GM19438 (cell line): ENCODE measurements around the gene CPA2.

Source experiments
- ATAC-seq: cut with Tn5 transposase; IDR thresholded peaks from one replicate; pipeline ENCODE4 v1.9.1; 2021; ENCODE audit warnings: low read depth; ENCODE audit not compliant: unreplicated experiment

The CPA2 gene

DNA sequence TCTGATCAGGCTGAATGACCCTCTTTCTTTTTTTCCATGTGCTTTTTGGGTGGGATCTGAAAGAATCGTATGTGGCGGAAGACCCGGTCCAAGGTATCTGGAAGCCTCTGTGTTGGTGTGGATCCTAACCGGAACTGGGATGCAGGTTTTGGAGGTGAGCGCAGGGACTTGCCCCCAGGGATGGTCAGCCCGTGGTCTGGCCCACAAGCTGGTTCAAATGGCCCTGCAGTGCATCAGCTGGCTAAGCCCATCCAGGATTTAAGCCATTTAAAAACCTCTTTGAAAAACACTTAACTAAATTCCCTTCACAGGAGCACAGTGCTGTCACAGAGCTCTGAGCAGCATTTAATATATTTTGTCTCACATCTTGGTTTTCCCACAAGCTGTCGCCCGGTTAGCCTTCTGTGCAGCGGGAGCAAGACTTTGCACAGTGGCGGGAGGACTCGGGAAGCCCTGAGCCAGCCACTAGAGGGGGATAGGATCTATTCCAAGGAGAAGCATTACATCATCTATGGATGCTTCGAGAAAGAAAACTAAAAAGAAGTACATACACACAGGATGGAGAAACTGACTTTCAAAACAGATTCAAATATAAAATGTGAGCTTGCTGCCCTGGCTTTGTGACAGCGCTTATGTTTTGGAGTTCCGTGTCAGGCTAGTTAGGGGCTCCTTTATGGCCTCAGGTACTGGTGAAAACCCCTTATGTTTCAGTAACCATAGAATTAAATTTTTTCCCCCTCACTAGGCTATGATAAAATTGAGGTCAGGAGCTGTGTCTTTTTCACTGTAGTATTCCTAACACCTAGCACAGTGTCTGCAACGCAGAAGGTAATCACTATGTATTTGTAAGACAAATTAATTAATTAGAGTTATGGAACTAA lies 11.3 kb downstream of the CPA2 start:
- no peak for ATAC-seq

DNA sequence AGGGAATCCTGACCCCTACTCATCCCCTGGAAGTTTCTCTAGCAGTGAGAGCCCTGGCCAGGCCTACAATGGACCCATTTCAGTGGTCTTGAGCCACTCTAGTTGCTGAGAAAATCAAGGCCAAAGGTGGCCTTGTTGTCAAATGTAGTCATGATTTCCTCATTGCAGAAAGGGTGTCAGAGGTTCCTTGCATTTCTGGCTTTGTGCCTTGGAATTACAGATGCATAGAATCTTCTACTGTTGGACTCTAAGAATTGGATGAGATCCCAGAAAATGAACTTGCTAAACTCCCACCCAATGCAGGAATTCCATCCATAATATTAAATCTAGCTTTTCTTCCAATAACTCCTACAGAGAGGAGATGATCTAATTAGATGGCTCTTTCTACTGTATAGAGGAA lies 12.2 kb downstream of the CPA2 start:
- ATAC-seq, result no peak

- no peak for ATAC-seq
Measured at GRCh38 chr7:130279286-130279685, 12.6 kb downstream of the CPA2 start.

- no peak for ATAC-seq
Measured at GRCh38 chr7:130279906-130280305, 13.2 kb downstream of the CPA2 start.

GRCh38 chr7:130281260-130281659 lies 14.6 kb downstream of the CPA2 start:
- ATAC-seq, result no peak

- no peak for ATAC-seq
Measured at GRCh38 chr7:130286881-130287280, 20.2 kb downstream of the CPA2 start.

GRCh38 chr7:130288168-130288567 lies 21.5 kb downstream of the CPA2 start:
- ATAC-seq, result no peak

DNA sequence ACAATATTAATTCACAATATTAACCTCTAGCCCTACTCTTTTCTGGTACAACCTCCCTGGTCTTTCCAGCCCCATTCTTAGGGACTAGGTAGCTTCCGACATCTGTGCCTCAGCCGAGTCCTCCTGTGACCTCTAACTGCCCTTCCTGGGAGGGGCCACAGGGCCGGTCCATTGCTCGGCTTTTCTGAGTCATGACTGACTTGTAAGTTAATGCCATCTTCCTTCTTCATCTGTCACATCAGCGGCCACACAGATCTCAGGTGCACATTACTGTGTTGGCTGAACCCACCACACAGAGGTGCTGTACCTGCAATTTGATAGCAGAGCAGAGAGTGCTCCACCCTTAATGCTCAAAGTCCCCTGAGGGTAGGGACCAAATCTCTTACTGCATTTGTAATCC lies 22.2 kb downstream of the CPA2 start:
- ATAC-seq, result no peak

GRCh38 chr7:130289478-130289877 lies 22.8 kb downstream of the CPA2 start:
- no peak for ATAC-seq

GRCh38 chr7:130290745-130291144 lies 24.1 kb downstream of the CPA2 start:
- ATAC-seq, result no peak

DNA sequence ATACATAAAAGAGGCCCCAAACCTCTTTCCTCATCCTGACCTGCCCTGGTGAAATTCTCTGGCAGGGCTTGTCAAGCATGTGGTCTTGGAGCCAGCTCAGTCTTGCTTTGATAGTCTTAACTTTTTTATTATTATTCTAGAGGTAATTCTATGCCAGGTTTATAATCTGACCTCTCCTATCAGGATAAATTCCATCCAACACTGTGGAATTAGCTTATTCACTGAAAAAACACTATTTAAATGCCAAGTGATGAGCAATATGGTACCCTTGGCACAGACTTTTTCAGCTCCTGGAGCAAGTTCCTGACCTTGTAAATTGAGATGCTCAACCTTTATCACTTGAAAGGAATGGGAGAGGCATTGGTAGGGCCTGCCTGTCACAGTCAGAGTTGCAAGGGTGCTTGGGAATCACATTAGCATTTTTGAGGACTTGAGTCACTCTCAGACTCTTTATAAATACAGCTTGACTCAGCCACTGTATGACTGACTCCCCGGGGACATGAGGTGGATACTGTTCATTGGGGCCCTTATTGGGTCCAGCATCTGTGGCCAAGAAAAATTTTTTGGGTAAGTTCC lies 26.1 kb downstream of the CPA2 start, which contains the start of gene CPA4:
TSS of gene CPA4 (plus strand) at position 480 of the 576 bp plus-strand sequence. CDS start at position 500, 20 bp downstream.
- ATAC-seq, result peak; percentile 23

- ATAC-seq, result peak; percentile 73
Measured at GRCh38 chr7:130293521-130293920, 26.9 kb downstream of the CPA2 start.

GRCh38 chr7:130294314-130294713 lies 27.7 kb downstream of the CPA2 start:
- ATAC-seq, result no peak

DNA sequence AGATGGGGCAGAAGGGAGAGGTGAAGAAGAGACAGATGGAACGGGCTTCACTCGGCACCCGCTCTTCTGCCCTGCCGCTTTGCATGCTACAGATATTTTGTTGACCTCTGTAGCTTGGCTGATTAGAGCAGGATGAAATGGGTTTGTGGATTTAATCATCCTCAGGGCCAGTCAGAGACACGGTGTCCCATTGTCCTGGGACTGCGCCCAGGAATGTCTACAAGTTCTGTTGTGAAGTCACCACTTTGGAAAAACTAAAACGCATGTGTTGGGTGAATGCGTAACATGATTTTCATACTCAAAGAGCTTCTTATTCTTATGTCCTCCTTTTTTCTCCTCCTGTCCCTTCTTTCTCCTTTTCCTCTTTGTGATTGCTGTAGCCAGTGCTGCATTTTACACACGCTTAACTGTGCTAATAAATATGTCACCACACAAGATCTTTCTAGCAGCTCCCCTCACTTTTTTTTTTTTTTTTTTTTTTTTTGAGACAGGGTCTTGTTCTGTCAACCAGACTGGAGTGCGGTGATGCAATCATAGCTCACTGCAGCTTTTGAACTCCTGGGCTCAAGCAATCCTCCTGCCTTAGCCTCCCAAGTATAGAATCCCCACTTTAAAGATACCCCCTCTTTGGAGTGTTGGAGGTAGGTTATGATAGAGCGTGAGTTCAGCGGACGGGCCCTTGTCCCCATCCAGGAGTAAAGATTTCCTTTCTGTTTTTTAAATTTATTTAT lies 29.7 kb downstream of the CPA2 start:
- no peak for ATAC-seq

DNA sequence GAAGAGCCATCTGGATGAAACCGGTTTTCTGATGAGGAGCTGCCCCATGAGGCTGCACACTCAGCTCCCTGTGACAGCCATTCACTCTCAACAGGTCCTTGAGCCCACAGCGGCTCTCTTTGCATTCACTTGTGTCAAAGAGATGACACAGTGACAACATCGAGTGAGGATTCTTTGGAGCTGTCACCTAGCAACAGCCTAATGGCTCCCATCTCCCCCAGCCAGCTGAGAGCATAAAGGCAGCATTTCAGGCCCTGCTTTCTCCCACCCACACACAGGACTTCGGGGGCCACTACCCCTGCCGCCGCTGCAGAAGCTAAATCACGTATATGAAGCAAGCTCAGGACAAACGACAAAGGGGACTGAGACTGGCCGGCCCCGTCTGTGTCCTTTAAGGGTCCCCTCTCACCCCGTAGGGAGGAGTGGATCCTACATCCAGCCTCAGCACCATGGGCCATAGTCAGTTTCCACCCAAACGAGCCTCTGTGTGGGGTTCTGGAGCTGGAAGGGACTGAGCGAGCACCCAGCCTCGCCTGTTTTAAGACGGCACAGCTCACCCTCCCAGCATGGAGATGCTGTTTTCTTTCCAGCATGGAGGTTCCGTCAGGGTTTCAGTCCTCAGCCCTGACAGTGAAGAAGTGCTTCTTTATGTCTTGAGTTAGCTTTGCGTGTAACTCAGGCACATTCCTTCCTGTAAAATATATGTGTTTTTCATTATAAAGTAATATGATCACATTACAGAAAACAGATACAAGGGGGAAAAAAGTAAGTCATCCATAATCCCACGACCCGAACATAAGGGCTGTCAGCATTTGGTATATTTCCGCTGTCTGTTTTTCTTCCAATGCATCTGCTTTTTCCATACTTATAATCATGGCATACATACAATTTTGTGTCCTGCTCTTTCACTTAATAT lies 31.2 kb downstream of the CPA2 start:
- ATAC-seq, result no peak

DNA sequence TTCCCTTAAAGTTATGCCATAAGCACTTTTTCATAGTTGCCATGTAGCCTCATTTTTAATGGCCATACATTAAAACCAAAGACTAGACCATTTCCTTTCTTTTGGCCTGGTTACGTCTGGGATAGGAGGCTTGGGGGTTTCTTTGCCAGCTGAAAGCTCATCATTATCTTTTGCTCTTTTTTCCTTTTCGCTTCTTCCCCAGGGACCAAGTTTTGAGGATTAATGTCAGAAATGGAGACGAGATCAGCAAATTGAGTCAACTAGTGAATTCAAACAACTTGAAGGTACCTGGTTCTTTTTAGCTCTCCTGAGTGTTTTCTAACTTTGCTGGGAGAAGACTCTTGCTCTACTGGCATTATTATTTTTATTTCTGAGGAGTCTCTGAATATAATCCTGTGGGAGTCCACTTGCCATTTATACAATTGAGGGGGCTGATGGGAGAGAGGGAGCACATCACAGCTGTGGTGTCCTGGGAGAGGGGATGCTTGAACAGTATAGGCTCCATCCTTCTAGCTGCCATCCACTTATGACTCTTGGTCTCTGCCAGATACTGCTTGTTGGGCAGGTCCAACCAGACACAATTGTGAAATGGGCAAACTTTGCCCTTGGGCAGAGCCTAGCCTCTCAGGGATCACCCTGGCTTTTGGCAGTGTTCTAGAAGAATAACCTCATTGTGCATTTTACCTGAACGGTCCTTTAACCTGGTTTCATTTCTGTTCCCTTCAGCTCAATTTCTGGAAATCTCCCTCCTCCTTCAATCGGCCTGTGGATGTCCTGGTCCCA lies 32.1 kb downstream of the CPA2 start:
- ATAC-seq, result no peak

DNA sequence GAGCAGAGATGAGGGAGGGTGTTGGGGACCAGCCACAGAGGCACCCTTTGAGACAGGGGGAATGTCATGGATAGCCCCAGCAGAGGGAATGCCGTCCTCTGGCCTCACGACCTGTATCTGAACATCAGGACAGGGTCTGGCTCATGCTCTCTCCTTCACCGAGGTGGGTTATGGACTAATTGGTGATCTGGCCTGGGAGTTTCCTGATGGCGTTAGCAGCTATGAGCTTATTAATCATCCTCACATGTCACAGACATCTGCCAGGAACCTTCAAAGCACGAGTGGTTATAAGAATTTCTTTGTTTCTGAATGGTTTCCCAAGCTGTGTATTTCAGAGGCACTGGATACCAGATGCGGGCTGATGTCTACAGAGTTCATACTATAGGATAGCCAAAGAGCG lies 33.2 kb downstream of the CPA2 start:
- no peak for ATAC-seq

DNA sequence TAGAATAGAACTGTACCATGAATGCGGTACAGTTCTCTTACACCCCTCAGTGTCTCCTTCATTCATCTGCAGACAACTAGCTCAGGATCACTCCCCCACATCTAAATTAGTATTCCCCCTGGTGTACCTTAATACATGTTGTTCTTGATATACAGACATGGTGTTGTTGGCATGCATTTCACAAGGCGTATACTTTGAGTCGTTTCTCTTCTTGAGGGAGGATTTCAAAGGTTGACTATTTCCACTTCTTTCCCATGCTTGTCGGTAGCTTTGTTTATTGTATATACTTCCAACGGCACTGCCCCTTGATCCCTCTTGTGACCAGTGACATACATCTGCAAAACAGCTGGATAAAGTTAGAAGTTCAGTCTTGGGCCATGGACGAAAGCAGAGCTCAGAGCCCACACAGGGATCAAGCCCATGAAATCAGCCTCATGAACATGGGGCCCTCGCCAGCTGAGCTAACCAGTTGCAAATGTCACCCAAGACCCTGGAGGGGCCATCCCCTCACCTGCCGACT lies 34.9 kb downstream of the CPA2 start:
- no peak for ATAC-seq

- no peak for ATAC-seq
Measured at GRCh38 chr7:130302649-130303048, 36.0 kb downstream of the CPA2 start.
